Measurements from ENCODE around the gene ZKSCAN2.

ZKSCAN2 gene

DNA sequence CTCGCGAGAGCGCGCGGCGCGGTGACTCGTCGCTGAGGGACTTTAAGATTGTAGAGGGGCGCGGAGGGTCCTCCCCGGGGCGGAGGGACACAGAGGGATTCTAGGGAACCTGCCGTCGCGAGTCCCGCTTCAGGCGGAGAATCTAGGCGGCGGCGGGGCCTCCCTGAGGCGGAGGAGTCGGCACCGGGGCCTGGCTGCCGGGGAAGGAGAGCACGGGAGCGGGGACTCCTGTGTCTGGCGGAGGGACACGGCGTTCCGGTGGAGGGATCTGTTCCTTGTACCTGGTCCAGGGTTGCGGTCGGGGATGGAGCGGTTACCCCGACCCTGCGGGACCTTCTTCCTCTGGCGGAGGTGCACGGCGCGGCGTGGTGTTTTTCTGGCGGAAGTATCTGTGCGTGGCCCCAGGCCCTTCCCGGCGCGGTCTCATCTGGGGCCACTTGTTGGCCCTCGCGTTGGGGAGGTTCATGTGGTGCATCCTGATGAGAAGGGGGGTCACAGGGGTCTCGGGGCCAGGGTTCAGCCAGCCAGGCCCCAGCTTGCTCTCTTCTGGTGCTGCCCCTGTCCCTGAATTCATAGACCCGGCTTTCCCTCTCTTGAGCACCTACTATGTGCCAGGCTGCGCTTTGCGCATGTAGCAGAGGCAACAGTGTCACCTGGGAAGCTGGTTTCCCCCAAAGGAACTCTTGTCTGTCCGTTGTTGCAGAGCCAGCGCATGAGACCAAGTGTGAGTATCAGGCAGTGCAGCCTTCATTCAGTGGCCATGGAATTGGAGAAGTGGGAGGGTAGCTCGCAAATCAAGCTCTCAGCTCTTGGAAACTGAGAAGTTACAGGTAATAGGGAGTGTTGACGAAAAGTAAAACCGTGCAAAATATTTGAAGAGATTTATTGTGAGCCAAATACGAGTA, 563 bp upstream of the ZKSCAN2 start:
- TF ChIP-seq, protein P1, sequence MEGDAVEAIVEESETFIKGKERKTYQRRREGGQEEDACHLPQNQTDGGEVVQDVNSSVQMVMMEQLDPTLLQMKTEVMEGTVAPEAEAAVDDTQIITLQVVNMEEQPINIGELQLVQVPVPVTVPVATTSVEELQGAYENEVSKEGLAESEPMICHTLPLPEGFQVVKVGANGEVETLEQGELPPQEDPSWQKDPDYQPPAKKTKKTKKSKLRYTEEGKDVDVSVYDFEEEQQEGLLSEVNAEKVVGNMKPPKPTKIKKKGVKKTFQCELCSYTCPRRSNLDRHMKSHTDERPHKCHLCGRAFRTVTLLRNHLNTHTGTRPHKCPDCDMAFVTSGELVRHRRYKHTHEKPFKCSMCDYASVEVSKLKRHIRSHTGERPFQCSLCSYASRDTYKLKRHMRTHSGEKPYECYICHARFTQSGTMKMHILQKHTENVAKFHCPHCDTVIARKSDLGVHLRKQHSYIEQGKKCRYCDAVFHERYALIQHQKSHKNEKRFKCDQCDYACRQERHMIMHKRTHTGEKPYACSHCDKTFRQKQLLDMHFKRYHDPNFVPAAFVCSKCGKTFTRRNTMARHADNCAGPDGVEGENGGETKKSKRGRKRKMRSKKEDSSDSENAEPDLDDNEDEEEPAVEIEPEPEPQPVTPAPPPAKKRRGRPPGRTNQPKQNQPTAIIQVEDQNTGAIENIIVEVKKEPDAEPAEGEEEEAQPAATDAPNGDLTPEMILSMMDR (IDR thresholded peaks at IDR 0.05), result no peak

DNA sequence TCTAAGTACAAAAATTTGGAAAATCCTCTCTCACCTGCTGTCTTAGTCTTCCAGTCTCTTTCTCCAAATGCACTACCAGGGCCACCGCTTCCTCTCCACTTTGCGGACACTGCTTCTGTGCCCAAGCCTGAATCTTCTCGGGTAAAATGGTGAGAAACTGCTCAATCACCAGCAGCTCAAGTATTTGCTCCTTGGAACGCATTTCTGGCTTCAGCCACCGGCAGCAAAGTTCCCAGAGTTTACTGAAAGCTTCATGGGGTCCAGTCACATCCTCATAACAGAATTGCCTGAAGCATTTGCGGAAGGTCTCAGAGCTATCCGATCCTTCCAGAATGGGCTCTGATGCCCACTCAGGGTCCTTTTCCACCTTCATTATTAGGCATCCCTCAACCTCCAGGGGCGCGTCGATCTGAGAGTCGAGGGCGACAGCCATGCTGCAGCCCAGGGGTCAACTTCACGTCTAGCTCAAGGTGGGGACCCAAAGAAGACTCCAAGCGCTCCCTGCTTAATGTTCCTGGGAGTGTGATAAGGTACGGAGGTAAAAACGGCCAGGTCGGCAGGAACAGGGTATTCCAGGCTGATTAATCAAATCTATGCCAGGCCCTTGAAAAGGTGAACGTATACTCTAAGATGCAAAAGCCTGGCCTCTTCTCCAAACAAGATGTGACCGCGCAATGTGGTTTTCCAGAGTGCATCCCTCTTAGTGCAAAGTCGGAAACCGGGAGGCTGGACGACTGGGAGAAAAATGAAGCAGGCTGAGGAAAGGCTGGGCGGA, 763 bp downstream of the ZKSCAN2 start:
- TF ChIP-seq, protein P1 (IDR thresholded peaks at IDR 0.05), result no peak

DNA sequence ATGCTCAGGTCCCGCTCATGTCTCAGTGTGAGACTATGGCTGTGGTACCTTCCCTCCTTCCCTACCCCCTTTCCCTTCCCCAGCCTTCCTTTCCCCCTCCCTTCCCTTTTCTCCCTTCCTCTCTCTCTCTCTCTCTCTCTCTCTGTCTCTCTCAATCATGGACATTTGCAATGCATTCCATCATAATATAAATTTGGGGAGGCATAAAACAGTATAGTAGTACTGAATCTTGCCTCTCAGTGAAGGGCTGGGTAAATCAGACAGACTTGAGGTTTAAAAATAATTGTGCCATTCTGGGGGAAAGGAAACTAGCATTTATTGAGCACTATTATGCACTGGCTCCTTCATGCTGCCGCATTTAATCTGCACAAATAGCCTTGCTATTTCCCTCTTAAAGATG, 4.3 kb downstream of the ZKSCAN2 start:
- TF ChIP-seq, protein P1 (IDR thresholded peaks at IDR 0.05), result no peak

DNA sequence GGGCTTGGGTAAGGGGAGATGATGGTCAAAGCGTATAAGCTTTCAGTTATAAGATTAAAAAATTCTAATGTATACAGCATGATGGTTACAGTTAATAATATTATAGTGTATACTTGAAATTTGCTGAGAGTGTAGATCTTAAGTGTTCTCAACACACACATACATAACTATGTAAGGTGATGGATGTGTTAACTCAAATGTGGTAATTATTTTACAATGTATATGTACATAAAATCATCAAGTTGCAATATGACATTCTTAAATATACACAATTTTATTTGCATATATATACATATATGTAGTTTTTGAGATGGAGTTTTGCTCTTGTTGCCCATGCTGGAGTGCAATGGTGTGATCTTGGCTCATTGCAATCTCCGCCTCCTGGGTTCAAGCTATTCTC, 7.2 kb downstream of the ZKSCAN2 start:
- TF ChIP-seq, protein P1 (IDR thresholded peaks at IDR 0.05), result no peak

DNA sequence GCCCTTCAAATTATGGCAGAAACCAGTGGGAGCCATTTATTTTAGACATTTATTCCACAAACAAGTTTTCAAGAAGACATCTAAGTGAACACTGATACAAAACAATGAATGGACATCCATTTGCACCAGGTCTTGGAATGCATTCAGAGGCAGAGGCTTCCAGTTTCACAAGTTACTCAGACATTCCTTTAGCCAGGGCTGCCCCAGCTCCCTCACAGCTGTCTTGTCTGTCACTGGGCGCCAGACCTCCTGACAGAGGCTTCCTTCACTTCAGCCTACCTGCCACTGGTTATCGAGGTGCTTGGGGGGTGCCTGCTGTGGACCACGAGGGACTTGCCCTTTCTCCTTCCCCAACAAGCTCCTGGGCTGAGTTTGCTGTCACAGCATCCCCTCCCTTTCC, 21.7 kb downstream of the ZKSCAN2 start:
- TF ChIP-seq, protein P1 (IDR thresholded peaks at IDR 0.05), result no peak

DNA sequence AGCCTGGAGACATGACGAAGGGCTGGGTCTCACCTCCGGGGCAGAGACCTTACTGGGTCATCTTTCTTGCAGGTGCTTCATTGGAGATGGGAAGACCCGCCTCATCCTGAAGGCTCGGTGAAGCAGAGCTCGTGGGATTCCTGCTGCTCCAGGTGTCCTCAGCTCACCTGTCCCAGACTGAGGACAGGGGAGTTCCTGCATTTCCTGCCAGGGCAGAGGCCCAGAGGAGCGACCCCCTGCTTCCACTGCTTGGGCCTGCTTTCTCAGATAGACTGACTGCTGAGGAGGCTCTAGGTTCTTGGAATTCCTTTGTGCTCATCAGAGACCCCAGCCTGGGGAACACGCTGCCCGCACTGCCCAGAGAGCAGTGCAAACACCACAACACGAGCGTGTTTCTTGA, 29.3 kb downstream of the ZKSCAN2 start:
- TF ChIP-seq, protein P1 (IDR thresholded peaks at IDR 0.05), result no peak

DNA sequence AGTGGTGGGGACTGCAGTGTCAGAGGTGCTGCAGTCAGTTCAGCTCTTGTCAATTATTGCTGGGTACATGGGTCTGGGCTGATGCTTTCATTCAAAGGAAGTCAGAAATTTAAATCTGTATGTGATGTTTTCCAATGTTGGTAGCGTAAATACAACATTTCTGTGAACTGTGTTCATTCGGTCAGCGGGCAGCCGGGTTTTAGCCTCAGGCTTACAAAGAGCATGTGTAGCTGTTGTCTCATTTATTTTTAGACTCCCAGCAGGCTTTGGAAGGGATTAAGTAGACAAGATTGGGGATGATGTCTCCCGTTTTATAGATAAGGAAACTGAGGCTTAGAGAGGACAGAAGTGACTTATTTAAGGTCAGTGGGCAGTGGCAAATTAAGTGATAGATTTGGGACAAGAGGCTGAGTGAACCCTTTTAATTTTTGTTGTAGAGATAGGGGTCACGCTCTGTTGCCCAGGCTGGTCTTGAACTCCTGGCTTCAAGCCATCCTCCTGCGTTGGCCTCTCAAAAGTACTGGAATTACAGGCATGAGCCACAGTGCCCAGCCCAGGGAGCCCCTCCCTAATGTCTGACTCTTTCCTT, 32.8 kb downstream of the ZKSCAN2 start:
- TF ChIP-seq, protein P1 (IDR thresholded peaks at IDR 0.05), result no peak
